Kidney capillary endothelial cell (primary cell): ENCODE measurements around the gene FJX1.
"Not testable (repeated sequence)": the region's sequence is repeated elsewhere in the genome, so short reads cannot be mapped to it uniquely, and the experiment has no call there.

ENCODE experiments used
- DNase-seq: peaks from one replicate; pipeline ENCODE4 v3.0.0-alpha.2; 2018; ENCODE audit warnings: low spot score

FJX1 gene

DNA sequence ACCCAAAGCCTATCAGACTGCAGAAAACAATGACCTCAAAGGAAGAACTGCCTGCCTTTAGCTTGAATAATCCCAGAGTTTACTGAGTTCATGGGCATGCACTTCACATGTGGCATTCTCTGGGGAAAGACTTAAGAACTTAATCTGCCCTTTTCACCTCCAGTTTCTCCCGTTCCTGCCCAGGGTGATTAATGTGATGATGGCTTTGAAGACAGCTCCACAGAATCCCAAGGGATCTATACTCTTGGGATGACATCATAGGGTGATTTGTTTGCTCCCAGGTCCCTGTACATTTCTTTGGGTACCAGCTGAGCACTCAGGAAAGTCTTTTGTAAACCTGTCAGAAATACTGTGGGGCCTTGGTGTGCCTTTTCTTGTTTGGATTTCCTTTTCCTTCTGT is 14.0 kb downstream of the FJX1 start:
- DNase-seq = peak; percentile 39

DNA sequence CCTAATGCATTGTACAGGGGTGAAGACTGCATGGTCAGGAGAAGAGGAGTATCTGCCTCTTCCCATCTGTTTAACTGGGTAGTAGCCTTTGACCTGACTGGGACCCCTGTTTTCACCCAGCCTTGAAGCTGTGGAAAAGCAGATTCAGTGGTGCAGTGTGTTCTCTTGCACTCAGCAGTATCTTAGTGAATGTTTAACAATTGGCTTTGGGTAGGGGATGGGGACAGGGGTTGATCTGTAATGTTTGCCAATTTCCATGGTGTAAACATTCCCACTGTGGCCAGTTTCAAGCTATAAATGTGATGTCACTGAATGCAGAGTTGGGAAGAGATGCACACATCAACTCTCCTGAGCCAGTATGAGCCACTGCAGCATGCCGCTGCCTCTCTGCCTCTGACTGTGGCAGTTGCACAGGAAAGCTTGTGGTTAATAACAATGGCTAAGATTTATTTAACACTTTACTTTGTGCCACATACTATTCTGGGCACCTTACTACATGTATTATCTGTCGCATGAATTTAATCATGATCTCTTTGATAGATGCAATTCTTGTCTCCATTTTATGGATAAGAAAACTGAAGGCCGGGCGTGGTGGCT is 15.7 kb downstream of the FJX1 start:
- DNase-seq = no peak

DNA sequence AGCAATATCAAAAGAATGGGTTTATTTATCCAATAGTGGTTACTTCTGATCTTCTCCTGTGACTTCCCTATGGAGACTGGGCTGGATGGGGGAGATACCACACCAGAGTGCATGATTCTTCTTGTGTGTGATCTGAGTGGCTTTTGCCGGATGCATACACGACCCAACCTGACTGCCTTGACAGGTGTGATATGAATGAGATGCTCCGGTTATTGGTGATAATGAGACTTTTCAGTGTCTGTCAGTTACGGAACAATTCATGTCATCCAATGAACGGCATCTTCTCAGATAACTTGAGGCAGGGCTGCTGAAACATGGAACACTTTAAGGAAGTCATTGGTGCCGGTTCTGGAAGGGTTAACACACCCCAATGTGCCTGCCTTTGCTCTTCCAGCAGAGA is 17.7 kb downstream of the FJX1 start:
- no peak for DNase-seq

DNA sequence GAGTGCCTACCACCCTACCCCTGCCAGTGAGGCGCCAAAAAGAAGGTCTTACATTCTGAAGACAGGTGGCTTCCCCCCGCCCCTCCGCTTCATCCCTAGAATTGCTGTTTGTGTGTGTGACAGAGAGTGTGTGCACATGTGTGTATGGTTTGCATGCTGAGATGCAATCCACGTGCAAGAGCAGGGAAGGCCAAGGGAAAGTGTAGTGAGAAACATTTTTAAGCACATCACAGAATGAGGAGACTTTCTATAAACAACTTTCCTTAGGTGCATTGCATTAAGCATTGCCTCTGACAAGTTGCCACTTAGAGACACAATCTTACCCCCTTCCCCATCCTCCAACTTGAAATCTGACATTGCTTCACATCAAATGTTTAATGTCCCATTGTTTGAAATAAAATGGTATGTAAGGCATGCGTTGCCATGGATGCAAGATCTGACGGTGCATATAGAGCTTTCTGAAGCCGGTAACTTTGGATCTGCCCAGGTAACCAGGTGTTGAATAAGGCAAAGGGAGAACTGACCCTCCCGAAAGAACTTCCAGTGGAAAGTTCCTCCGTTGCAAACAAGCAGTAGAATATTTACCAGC is 21.4 kb downstream of the FJX1 start:
- DNase-seq = no peak

DNA sequence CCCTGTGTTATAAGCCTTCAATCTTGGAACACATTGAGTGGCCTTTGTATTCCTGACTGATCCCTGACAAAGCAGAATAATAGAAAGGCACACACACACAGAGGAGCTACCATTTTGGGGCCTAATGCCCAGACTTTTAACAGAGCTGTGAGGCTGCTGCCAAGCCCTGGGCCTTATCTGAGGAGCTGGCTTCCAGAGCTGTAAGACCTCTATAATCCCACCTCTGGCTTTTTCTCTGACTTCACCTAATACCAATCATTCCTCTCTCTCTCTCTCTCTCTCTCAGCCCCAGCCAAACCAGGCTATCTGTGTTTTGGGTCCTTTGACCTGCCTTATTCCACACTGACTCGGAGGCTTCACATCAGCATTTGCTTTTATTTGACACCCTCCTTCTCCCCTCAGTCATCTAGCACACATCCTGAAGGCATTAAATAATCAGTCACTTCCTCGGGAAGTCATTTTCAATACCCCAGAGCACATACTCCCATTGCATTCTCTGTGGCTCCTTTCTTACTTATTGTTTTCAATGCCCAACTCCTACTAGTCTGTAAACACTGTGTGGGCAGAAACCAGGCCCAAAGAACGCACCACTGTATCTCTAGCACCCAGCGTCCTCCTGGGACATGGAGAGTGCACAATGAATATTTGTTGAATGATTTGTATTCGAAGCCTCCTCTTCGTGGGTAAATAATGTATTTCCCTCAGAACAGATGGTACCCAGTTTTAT is 23.1 kb downstream of the FJX1 start:
- peak; percentile 60 for DNase-seq

DNA sequence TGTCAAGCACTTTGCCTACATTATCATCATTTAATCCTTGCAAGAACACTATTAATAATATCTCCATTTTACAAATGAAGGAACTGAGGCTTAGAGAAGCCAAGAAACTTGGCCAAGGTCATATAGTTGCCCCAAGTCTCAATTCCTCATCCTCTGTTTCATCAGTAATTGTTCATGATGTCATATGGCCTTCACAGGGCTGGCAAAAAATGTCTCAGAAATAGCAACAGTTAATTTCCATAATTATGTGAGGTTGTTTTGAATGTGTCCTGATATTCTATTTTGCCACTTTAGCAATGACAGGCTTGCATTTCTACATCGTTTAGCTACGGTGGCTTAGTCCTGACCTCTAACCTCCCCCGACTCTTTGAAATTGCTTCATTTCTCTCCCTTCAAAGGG is 23.7 kb downstream of the FJX1 start:
- no peak for DNase-seq

DNA sequence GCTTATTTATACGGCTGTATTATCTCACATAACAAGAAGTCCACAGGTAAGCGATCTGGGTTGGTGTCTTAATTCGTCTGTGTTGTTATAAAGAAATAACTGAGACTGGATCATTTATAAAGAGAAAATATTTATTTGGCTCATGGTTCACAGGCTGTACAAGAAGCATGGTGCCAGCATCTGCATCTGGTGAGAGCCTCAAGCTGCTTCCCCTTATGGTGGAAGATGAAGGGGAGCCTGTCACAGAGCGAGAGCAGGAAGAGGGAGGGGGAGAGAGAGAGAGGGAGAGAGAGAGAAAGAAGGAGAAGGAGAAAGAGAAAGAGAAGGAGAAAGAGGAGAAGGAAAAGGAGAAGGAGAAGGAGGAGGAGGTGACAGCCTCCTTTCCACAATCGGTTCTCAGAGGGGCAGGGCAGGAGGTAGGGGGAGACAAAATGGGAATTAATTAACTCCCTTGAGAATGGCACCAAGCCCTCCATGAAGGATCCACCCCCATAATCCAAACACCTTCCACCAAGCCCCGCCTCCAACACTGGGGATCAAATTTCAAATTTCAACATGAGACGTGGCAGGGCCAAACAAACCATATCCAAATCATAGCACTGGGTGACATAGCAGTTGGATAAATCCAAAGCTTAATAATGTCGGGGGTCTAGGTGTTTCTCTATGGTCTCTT is 29.3 kb downstream of the FJX1 start:
- no peak for DNase-seq

DNA sequence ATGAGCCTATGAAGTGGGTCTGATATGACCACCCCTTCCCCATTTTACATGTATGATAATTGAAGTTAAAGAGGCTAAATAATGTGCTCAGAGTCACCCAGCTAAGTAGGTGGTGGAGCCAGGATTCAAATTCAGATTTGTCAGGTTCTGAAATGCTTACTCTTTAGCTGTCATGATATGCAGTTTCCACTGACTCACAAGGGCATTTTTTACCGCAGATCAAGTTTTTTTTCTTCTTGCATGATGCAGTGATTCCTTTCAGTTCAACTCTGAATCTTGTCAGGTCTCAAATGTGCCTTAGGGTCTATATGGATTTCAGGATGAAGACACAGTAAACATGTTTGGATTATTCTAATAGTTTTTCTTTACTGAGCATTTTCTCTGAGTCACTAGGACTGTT is 31.7 kb downstream of the FJX1 start:
- DNase-seq = no peak

DNA sequence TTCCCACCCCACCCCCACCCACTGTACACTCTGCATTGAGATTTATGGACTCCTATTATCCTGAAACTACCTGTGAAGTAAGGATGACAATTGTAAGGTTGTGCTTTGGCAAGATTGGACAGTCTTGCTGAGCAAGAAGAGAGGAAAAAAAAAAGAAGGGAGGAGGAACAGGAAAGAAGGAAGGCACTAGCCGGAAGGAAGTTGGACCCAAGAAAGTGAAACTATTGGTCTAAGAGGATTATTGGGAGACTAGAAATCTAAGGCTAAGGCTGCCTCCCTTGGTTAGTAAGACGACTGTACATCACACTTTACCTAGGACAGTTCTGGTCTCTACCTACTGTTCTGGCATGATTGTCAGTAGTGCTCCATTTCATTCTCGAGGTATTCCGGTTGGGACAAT is 32.2 kb downstream of the FJX1 start:
- no peak for DNase-seq

DNA sequence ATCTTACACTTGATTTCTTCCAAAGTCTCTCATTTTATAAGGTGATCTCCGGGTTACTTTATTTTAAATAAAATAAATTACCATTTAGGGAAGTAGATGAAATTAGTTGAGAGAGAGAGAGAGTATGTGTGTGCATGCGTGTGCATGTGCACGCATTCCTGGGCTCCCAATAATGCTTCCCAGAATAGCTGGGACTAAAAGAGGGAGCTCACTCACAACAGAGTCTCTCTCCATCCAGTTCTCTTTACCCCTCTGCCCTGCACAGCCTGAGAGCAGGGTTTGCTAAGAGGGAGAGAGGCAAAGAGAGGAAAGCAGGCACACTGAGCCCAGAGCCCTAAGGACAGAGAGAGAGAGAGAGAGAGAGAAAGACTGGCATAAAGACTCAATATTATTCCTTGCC is 33.0 kb downstream of the FJX1 start:
- DNase-seq = no peak

DNA sequence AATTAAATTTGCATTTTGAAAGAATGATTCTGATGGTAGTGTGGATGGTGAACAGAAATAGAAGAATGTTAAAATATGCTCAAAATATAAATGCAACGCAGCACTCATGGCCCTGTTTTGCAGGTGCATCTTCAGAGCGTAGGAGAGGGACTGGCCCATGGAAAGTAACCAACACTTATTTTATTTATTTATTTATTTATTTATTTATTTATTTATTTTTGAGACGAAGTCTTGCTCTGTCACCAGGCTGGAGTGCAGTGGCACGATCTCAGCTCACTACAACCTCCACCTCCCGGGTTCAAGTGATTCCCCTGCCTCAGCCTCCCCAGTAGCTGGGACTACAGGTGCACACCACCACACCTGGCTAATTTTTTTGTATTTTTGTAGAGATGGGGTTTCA is 34.5 kb downstream of the FJX1 start:
- not testable (repeated sequence) for DNase-seq

DNA sequence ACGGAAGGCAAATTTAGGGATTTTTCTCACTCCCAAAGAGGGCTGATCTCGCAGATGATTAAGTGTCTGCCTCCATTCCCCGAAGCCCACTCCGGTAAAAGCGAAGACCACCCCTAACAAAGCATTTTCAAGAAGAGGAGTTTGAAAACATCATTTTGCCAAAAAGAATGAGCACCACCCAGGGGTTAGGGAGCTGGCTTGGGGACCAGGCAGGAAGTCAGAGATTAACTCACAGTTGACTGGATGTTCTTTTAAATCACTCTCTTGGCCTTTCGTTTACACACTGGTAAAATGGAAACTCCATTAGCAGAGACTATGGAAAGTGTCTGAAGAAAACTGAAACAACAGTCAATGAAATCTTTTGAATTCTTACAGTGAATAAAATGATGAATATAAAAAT is 36.5 kb downstream of the FJX1 start:
- no peak for DNase-seq

DNA sequence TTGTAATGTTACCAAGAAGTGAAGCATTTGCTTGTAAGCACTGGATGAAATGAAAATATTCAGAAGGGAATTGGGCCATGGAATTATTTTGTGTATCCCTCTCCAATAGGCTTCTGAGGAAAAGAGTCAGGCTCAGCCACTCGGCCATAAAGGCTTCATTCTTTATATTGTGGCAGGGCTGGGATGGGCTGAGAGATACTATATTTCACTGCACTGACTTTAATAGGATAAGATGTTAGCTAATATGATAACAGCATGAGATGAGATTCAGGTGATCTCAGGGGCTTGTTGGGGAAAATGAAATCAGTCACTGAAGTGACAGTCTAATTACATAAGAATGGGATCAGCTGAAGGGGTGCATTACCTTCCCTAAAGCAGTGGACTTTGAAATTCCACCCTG is 37.0 kb downstream of the FJX1 start:
- no peak for DNase-seq

DNA sequence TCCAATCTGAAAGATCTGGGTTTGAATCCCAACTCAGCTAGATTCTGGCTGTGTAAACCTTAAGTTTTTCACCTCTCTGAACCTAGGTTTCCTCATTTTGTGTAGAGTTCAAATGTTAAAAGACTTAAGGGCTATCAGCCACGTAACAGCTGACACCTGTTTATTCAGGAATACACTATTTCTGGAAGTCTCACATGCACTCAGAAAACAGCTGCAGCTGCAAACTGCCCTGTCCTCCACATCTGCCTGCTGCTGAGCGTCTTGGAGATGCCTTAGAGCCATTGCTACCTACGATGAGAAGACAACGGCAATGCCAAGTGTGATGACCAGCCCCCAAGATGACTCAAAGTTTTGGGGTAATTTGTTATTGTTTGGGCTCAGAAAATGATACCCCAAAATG is 37.6 kb downstream of the FJX1 start:
- no peak for DNase-seq

DNA sequence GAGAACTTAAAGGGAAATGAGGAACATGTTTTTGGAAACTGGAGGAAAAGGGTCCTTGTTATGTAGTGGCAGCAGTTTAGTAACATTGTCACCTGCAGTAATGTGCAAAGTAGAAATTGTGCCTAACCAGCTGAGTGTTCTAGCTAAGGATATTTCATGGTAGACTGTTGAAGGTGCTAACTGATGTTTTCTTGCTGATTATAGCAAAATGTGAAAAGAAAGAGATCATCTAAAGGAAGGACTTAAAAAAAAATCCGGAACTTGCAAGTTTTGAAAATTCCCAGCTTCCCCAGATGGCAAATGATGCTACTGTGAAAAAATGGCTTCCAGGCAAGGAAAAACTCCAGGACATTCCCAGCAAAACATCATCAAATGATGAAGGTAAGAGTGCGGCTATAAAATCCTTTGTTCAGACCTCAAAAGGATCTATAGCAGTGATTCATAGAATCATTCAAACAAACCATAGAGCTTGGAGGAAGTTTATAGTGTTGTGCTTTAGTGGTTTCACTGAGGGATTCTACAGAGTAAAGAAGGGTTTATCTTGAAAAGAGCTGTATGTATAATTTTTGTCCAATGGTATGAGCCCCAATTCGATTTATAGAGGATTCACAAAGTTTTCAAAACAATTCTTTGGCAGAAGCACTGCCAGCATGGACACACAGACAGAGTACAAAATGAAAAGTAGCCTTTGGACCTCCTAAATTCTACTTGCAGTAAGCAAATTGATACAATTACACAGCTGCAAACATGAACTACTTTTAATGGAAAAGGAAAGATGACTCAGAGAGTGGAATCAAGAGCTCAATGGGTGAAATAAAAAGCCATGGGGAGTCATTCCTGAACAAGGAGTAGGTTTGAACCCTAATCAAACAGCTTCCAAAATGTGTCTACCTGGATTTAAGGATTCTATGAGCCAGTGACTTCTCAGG is 40.0 kb downstream of the FJX1 start:
- DNase-seq = peak; percentile 31

DNA sequence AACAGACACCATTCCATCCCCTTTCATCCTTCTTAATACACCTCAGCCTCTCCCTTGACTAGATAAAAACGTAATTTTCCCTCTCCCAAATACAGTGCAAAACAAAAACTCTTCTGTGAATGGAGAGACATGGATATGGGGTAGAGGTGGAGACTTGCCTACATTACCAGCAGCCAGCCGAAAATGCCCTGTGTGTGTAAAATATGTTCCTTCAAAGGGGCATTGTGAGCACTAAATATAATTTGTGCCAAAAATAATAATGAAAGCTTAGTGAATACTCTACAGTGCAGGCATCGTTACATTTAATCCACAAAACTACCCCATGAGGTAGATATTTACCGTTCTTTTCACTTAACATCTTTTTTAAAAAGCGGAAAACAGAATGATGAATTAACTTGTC is 43.3 kb downstream of the FJX1 start:
- no peak for DNase-seq

DNA sequence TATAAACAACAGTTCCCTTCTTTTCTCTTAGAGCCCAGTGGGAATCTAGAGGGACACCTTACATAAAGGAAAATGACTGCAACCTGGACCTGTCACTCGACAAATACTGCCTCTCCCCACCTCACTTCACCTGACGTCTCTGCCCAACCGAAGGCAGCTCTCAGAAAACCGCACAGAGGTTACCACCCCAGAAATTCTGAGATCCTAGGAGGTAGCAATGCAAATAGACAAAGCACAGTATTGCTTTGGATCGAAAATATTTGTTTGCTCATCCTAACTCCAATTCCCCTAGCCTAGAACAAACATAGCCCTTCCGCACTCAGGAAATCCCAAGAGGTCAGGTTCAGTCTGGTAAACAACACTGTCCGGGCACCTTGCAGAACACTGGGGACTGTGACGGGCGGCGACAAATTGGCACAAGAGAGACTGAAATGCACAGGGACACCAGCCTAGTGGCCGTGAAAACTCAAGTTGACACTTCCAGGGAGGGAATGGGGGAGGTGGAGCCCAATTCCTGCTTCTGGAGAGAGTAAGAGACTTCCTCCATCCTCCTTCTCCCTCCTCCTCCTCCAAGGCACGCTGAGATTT is 43.9 kb downstream of the FJX1 start:
- no peak for DNase-seq

DNA sequence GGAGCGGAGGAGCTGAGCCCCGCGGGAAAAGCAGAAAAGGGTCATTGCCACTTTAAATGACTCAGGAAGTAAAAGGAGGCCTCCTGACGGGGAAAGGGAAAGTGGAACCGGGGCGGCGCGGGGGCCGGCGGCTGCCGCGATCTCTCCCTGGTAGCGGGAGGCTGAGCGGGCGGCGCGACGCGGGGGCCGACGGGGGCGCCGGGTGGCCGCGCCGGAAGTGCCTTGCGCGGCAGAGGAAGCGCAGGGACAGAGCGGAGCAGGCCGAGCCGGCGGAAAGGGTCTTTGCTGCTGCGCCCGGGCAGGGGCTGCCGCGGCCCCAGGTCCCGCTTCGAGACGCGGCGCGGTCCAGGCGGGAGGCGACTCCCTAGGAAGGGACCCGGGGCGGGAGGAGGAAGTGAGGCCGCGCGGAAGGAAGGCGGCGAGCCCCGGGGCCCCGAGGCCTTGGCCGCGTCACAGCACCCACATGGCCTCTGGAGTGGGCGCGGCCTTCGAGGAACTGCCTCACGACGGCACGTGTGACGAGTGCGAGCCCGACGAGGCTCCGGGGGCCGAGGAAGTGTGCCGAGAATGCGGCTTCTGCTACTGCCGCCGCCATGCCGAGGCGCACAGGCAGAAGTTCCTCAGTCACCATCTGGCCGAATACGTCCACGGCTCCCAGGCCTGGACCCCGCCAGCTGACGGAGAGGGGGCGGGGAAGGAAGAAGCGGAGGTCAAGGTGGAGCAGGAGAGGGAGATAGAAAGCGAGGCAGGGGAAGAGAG is 44.6 kb downstream of the FJX1 start, which contains the start of gene TRIM44:
TRIM44 (plus strand) TSS at position 127 of the 759 bp plus-strand sequence; CDS start at position 464, 337 bp downstream.
- peak; percentile 76 for DNase-seq

DNA sequence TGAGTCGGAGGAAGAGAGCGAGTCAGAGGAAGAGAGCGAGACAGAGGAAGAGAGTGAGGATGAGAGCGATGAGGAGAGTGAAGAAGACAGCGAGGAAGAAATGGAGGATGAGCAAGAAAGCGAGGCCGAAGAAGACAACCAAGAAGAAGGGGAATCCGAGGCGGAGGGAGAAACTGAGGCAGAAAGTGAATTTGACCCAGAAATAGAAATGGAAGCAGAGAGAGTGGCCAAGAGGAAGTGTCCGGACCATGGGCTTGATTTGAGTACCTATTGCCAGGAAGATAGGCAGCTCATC is 45.1 kb downstream of the FJX1 start:
- DNase-seq = no peak

DNA sequence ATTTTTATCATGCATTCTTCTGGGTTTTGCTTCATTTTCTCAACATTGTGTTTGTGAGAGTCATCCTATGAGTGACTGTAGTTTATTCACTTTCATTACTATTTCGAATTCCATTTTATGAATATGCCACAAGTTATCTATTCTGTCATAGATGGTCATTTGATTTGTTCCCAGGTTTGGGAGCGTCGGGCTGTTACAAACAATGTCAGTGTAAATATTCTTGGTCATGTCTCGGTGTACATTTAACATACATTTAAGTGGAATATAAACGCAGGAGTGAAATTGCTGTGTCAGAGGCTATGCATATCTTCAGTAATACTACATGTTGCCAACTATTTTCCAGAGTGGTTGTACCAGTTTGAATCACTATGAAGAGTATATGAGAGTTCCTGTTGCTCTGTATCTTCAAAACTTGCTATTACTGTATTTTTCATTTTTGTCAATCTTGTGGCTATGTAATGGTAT is 46.7 kb downstream of the FJX1 start:
- DNase-seq = no peak

DNA sequence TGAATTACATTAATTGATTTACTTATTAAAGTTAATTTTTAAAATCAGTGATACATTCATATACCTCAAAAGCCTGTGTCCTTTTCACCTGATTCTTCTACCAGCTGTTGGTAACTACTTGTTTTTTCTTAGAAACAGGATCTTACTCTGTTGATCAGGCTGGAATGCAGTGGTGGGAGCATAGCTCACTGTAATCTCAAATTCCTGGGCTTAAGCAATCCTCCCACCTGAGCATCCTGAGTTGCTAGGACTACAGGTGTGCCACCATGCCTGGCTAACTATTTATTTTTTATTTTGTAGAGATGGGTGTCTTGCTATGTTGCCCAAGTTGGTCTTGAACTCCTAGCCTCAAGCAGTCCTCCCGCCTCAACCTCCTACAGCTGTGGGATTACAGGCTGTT is 49.0 kb downstream of the FJX1 start:
- no peak for DNase-seq
